Nephron (organoid): Measurements from ENCODE around the gene PLCL1.

Source experiments
- H3K27ac Mint-ChIP-seq, 3 experiments: 2 replicates each; pipeline ENCODE4 v1.8.0; 2020; ENCODE audit warnings: mixed read lengths in 3 of 3, mild to moderate bottlenecking in 2 of 3, moderate library complexity in 1 of 3
- H3K27me3 Mint-ChIP-seq: 2 replicates; pipeline ENCODE4 v1.8.0; 2021; ENCODE audit warnings: low read depth, mild to moderate bottlenecking, moderate library complexity, mixed read lengths
- H3K36me3 Mint-ChIP-seq: 2 replicates; pipeline ENCODE4 v1.8.0; 2020; ENCODE audit warnings: low read depth, mixed read lengths
- H3K4me1 Mint-ChIP-seq: 2 replicates; pipeline ENCODE4 v1.8.0; 2020; ENCODE audit warnings: mixed read lengths
- H3K4me3 Mint-ChIP-seq, 3 experiments: 2 replicates each; pipeline ENCODE4 v1.8.0; 2020; ENCODE audit warnings: mild to moderate bottlenecking in 3 of 3, mixed read lengths in 3 of 3, moderate library complexity in 2 of 3
- H3K9me3 Mint-ChIP-seq: 2 replicates; pipeline ENCODE4 v1.8.0; 2020; ENCODE audit warnings: mixed read lengths
- TF ChIP-seq, protein P1 (sequence below), 3 experiments: fragments of 200-600 bp; sonication (generic); IDR thresholded peaks; one replicate each; pipeline ENCODE4 v1.5.0; 2021; ENCODE audit warnings: antibody characterized with exemption in 3 of 3; ENCODE audit not compliant: unreplicated experiment in 3 of 3

Gene PLCL1

DNA sequence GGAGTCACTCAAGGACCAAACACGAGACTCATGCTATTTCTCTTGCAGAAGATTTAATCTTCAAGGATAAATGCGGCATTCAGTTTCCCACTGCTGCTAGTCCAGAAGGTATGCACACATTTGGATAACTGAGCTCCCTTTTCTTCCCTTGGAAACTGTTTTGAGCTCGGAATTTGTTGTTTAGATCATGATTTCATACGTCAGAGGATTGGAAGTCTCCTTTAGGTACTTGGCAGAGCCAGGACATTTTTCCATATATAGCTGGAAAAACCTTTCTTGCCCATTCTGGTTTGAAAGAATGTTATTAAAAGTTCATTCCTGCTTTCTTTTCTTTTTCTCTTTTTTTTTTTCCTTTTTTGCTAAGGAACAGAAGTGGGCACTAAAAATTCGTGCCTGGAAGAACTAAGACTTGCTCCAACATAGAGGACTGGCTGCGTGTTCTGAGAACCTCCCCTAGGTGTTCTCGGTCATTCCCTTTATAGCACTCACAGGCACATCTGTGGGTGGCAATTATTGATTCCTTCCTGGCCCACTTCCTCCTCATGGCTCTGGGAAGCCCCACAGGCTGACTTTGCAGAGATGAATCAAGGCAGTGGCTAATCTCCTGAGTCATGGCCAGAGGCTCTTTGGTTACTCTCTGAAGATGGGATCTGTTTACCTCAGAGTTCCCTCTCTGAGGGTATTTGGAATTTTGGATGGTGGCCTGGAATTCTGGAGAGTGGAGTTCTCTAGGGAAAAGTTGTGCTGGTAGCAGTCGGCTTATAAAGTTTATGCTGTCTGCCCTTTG is 104.8 kb downstream of the PLCL1 start:
- H3K9me3 Mint-ChIP-seq, result peaks cover 3% of the 10 kb centered on the region
- H3K4me1 Mint-ChIP-seq, result peaks cover 29% of the 10 kb centered on the region
- H3K27ac Mint-ChIP-seq, result peak overlapping the region in 2 of 3 experiments; percentile 9 to 22
- H3K27me3 Mint-ChIP-seq, result no peaks in the 10 kb centered on the region
- no peaks in the 10 kb centered on the region for H3K36me3 Mint-ChIP-seq
- TF ChIP-seq, protein P1, sequence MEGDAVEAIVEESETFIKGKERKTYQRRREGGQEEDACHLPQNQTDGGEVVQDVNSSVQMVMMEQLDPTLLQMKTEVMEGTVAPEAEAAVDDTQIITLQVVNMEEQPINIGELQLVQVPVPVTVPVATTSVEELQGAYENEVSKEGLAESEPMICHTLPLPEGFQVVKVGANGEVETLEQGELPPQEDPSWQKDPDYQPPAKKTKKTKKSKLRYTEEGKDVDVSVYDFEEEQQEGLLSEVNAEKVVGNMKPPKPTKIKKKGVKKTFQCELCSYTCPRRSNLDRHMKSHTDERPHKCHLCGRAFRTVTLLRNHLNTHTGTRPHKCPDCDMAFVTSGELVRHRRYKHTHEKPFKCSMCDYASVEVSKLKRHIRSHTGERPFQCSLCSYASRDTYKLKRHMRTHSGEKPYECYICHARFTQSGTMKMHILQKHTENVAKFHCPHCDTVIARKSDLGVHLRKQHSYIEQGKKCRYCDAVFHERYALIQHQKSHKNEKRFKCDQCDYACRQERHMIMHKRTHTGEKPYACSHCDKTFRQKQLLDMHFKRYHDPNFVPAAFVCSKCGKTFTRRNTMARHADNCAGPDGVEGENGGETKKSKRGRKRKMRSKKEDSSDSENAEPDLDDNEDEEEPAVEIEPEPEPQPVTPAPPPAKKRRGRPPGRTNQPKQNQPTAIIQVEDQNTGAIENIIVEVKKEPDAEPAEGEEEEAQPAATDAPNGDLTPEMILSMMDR (IDR thresholded peaks at IDR 0.05; ENCODE audit: unreplicated experiment in 3 of 3), result no peak
- H3K4me3 Mint-ChIP-seq, result no peak overlapping the region

DNA sequence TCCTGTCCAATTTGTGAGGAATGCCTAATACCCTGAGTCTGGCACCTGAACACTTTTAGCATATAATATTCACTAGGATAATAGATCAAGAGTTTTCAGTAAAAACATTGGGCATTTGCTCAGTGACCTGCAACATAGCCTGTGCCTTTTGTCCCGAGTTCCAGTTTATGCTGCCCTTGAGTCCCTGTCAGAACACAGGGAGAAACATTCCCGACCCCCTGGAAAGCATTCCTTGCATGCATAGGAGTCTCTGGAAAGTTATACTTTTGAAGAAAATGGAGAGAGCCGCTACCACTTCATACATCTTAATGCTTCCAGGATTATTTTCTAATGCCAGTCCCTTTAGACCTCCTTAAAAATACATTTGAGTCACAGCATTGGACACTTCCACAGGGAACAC is 107.3 kb downstream of the PLCL1 start:
- Mint-ChIP-seq H3K36me3 (no peaks in the 10 kb centered on the region), H3K4me3 (no peak overlapping the region), H3K27ac (peak overlapping the region; percentile 18 to 76 (median 60)), H3K9me3 (no peaks in the 10 kb centered on the region), H3K4me1 (peaks cover 29% of the 10 kb centered on the region), H3K27me3 (no peaks in the 10 kb centered on the region)
- TF ChIP-seq, protein P1 (IDR thresholded peaks at IDR 0.05; ENCODE audit: unreplicated experiment in 3 of 3), result no peak

DNA sequence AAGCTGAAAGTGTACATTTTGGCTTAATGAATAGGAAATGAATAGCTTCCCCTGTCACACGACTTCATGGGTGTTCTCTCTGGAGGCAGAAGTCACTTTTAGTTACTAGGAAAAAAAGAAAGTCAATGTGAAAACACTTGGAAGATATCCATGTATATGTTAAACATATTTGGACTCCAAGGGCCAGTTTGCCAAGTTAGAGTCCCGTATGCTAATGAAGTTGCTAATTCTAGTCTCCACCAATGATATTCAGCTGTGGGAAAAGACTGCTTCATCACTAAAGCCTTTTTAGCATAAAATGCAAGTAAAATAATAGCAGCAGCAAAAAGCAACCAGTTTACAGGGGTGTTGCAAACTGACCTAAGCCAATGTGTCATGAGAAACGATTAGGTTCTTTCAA is 108.7 kb downstream of the PLCL1 start:
- TF ChIP-seq, protein P1 (IDR thresholded peaks at IDR 0.05; ENCODE audit: unreplicated experiment in 3 of 3), result no peak
- no peak overlapping the region for H3K27ac Mint-ChIP-seq

GRCh38 chr2:197914778-197915177 is 110.4 kb downstream of the PLCL1 start:
- Mint-ChIP-seq H3K27me3 (no peaks in the 10 kb centered on the region), H3K27ac (no peak overlapping the region), H3K4me3 (no peak overlapping the region), H3K9me3 (no peaks in the 10 kb centered on the region), H3K4me1 (peaks cover 20% of the 10 kb centered on the region), H3K36me3 (no peaks in the 10 kb centered on the region)
- TF ChIP-seq, protein P1 (IDR thresholded peaks at IDR 0.05; ENCODE audit: unreplicated experiment in 3 of 3), result no peak

More for the DNA sequence above, 108.7 kb downstream of the PLCL1 start:
- Mint-ChIP-seq H3K27me3 (no peaks in the 10 kb centered on the region), H3K4me1 (peaks cover 26% of the 10 kb centered on the region), H3K4me3 (no peak overlapping the region), H3K36me3 (no peaks in the 10 kb centered on the region), H3K9me3 (no peaks in the 10 kb centered on the region)

DNA sequence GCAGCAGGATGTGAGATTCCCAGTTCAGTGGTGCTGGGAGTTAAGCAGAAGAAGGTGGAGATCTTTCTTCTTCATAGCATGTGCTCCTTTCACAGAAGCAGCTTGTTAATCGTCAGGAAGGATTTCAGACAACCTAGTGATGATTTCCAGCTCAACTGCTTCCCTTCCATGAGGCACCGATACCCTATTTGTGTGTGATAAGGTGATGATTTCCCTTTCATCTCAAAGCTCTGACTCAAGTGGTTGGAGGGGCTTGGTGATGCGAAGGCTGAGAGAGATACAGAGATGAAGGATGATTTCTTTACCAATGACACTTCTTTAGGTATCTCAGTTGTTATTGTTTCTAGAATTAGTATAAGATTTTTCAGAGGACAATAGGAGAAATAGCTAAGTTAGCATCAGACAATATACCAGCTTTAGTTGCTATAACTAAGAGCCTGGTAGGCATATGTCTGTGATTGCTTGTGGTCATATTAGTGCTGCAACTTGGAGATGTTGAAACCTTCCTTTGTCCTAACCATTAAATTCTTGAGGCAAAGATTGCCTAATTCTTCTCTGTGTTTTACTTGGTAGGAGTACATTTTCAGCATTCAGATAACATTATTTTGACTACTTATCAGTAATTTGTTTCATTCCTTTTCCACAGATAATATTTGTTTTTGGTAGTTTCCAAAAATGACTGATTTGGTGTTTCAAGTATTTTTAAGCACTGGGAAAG is 111.3 kb downstream of the PLCL1 start:
- H3K27me3 Mint-ChIP-seq, result no peaks in the 10 kb centered on the region
- peaks cover 19% of the 10 kb centered on the region for H3K4me1 Mint-ChIP-seq

More for the DNA sequence above, 111.3 kb downstream of the PLCL1 start:
- Mint-ChIP-seq H3K36me3 (no peaks in the 10 kb centered on the region), H3K4me3 (no peak overlapping the region), H3K9me3 (no peaks in the 10 kb centered on the region), H3K27ac (peak overlapping the region in 2 of 3 experiments; percentile 8 to 40)
- TF ChIP-seq, protein P1 (IDR thresholded peaks at IDR 0.05; ENCODE audit: unreplicated experiment in 3 of 3), result no peak
